Lower leg skin (tissue), 4 donors: Measurements from ENCODE around the gene AFF1. TPM values are rescaled to one million over a fixed set of nuclear protein-coding genes. Genes with fewer than 3 reads are reported as not detected.

ENCODE experiments used
- DNase-seq, 2 donors: peaks; one replicate each; pipeline ENCODE4 v3.0.0-alpha.2; 2019; ENCODE audit warnings: low spot score in 2 of 2
- H3K4me3 ChIP-seq: fragments of 200-600 bp; sonication (generic); 2 replicates; pipeline ENCODE4 v1.5.1; 2017; ENCODE audit warnings: mild to moderate bottlenecking, low read depth; ENCODE audit not compliant: poor library complexity, severe bottlenecking
- POLR2A ChIP-seq, 2 donors: fragments of 450-650 bp; IDR thresholded peaks; one replicate each; pipeline ENCODE4 v1.6.1; 2016 to 2017; ENCODE audit warnings: antibody characterized with exemption in 2 of 2, mild to moderate bottlenecking in 1 of 2, moderate library complexity in 1 of 2
- WGBS, 2 donors: methylation state at CpG; one replicate each; pipeline ENCODE4 v1.1.5; 2018; 5-methylcytosine and 5-hydroxymethylcytosine counted together
- intact Hi-C: fragments of 100-400 bp; cut with DNase I; formaldehyde crosslinking; loops from one replicate; pipeline ENCODE4 v1.15.0; 2023; ENCODE audit warnings: low total_unique reads
- total RNA-seq, 4 donors: library from RNA; depleted of rRNA; stranded (reverse); fragments of >200 nt; gene quantifications; one replicate each; pipeline ENCODE4 v1.1.0, GENCODE V29; 2016
- TF ChIP-seq, protein P1 (sequence below), 3 donors: fragments of 450-650 bp; IDR thresholded peaks; one replicate each; pipeline ENCODE4 v1.5.1; 2016; ENCODE audit warnings: antibody characterized with exemption in 3 of 3, mild to moderate bottlenecking in 3 of 3, moderate library complexity in 2 of 3

Gene AFF1
- total RNA-seq, 4 donors from 2014 or later = 58.1 to 107 (median 71.2) TPM

DNA sequence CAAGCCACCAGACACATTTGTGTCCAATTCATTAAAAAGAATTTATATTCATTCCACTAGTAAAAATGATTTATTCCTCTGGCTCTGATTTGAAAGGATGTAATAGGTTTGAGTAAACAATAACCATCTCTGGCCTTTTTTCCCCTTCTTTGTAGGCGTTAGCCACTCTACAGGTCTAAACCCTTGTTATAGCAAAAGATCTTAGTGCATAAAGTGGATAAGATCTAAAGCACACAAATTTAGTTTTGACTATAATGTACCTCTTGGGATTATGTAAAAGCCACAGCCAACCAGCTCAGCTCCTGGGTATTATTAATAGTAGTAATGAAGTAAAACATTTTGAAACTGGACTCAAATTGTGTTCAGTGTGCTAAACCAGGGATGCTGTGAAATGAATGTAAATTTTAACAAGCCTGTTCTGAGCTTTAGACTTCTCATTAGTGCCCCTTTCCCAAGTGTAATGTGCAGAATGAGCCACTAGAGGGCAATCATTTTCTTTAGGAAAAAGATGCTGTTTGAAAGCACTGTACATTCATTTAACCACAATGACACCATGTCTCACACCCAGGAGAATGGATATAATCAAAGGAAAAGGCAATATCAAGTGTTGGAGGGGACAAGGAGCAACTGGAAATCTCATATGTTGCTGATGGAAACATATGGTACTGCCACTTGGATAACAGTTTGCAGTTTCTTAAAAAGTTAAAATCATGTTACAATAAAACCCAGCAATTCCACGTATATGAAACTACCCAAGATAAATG is 215.9 kb downstream of the AFF1 start:
- TF ChIP-seq, protein P1, sequence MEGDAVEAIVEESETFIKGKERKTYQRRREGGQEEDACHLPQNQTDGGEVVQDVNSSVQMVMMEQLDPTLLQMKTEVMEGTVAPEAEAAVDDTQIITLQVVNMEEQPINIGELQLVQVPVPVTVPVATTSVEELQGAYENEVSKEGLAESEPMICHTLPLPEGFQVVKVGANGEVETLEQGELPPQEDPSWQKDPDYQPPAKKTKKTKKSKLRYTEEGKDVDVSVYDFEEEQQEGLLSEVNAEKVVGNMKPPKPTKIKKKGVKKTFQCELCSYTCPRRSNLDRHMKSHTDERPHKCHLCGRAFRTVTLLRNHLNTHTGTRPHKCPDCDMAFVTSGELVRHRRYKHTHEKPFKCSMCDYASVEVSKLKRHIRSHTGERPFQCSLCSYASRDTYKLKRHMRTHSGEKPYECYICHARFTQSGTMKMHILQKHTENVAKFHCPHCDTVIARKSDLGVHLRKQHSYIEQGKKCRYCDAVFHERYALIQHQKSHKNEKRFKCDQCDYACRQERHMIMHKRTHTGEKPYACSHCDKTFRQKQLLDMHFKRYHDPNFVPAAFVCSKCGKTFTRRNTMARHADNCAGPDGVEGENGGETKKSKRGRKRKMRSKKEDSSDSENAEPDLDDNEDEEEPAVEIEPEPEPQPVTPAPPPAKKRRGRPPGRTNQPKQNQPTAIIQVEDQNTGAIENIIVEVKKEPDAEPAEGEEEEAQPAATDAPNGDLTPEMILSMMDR (IDR thresholded peaks at IDR 0.05) = peak in 1 of 3 donors; percentile 13
- no peak for TF ChIP-seq POLR2A (IDR thresholded peaks at IDR 0.05)
- intact Hi-C loops = loop anchor here (5.0 kb wide), 1 partner anchor 82 kb away; no protein-coding TSS in a partner anchor
- peak in 1 of 2 donors; percentile 71 for DNase-seq
- WGBS, 2 donors = 39 to 42% methylated on average over 2 of the region's 2 CpGs
- no peak overlapping the region for H3K4me3 ChIP-seq

DNA sequence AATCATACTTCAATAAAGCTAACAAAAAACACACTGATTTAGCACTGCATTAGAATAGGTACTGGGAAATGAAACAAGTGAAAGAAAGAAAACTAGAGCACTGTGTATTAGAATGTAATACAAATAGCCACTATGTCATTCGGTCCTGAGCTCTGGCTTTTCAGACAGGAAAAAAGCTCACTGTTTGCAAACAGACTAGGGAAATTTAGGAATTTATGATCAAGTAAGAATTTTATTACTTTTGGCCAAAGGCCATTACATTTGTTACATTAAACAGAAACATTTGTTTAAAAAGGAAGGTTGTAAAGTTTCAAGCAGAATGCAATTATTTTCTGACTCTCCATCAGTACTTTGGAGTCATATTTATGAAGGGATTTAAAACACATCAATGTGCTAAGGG is 216.9 kb downstream of the AFF1 start:
- 58 to 61% methylated on average over 1 of the region's 1 CpG for WGBS, 2 donors
- DNase-seq = no peak
- H3K4me3 ChIP-seq = no peak overlapping the region
- intact Hi-C loops = loop anchor here (5.0 kb wide), 1 partner anchor 81 kb away; no protein-coding TSS in a partner anchor
- TF ChIP-seq, protein P1 (IDR thresholded peaks at IDR 0.05) = no peak
- TF ChIP-seq POLR2A (IDR thresholded peaks at IDR 0.05) = no peak

DNA sequence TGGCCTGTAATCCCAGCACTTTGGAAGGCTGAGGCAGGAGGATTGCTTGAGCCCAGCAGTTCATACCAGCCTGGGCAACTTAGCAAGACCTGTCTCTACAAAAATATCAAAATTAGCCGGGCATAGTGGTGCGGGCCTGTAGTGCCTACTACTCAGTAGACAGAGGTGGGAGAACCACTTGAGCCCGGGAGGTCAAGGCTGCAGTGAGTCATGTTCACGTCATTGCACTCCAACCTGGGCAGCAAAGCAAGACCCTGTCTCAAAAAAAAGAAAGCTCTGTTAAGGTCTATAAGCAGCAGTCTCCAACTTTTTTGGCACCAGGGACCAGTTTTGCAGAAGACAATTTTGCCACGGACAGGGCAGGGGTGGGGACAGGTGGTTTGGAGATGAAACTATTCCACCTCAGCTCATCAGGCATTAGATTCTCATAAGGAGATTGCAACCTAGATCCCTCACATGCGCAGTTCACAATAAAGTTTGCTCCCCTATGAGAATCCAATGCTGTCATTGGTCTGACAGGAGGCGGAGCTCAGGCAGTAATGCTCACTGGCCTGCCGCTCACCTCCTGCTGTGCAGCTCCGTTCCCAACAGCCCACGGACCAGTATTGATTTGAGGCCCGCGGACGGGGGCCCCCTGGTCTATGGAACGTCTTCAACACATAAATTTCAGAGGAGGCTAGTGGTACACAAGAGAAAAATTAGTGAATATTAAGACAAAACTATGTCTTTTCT is 217.7 kb downstream of the AFF1 start:
- intact Hi-C loops = loop anchor here (5.0 kb wide), 1 partner anchor 80 kb away; no protein-coding TSS in a partner anchor
- TF ChIP-seq, protein P1 (IDR thresholded peaks at IDR 0.05) = no peak
- TF ChIP-seq POLR2A (IDR thresholded peaks at IDR 0.05) = no peak
- 75 to 77% methylated on average over 14 of the region's 14 CpGs for WGBS, 2 donors
- no peak overlapping the region for H3K4me3 ChIP-seq
- no peak for DNase-seq

DNA sequence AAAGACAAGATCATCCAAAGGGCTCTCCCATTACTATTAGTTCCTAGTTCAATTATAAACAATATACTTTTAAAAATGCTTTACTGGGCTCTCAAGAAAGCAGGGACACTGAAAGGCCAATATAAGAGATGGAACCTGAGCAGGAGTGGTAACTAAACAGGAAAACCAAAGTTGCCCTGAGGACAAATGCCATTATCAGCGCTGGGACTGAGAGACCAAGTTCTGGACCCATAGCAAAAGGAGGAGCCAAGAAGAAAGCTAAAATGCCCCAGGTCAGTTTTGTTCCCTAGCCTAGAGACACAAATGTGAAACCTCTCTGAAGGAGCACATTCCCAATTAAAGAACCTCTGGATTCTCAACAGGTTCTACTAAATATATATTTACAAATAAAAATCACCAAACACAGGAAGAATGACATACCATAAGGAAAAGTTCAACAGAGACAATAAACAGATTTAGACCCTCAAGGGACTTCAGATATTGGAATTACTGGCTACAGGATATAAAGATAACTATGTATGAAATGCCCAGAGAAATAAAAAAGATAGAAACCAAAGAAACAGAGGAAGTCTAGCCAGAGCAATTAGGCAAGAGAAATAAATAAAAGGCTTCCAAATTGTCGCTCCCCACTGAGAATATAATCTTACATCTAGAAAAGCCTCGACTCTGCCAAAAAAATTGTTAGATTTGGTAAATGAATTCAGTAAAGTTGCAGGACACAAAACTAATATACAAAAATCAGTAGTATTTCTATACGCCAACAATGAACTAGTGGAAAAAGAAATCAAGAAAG is 218.5 kb downstream of the AFF1 start:
- intact Hi-C loops = loop anchor here (5.0 kb wide), 1 partner anchor 79 kb away; no protein-coding TSS in a partner anchor
- TF ChIP-seq, protein P1 (IDR thresholded peaks at IDR 0.05) = no peak
- TF ChIP-seq POLR2A (IDR thresholded peaks at IDR 0.05) = no peak
- 46 to 68% methylated on average over 4 of the region's 4 CpGs for WGBS, 2 donors
- no peak overlapping the region for H3K4me3 ChIP-seq
- no peak for DNase-seq

DNA sequence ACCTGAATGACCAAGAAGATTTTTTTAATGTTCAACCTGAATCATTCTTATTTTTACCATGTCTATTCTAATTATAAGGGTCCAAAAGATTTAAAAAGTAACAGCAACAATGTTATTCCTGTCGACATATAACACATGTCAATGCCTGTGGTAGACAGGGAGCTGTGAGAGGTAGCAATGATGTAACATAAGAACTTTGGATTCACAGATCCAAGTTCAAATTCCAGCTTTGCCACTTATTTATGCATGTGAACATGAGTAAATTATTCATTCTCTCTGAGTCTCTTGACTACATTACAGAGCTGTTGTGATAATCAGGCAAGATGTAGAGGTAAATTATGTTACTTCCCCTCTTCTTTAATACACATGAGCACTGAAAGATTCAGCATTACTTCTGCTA is 231.1 kb downstream of the AFF1 start:
- TF ChIP-seq, protein P1 (IDR thresholded peaks at IDR 0.05) = no peak
- no peak for TF ChIP-seq POLR2A (IDR thresholded peaks at IDR 0.05)
- intact Hi-C loops = no loop called here
- 95% methylated on average over 1 of the region's 1 CpG for WGBS, 2 donors
- DNase-seq = no peak
- no peak overlapping the region for H3K4me3 ChIP-seq
